IPS DF 6.9 (cell line): ENCODE results near the gene OR10D3.

Experiments used
- DNase-seq: peaks from one replicate; pipeline ENCODE4 v3.0.0-alpha.2; 2013; ENCODE audit warnings: low read depth, low spot score
- H3K27ac ChIP-seq: one replicate; pipeline ENCODE4 v1.5.1; 2013; ENCODE audit warnings: low read length, control low read depth
- H3K27me3 ChIP-seq: 2 replicates; pipeline ENCODE4 v1.6.1; 2013; ENCODE audit warnings: mild to moderate bottlenecking, low read length; ENCODE audit not compliant: control insufficient read depth, insufficient read depth
- H3K36me3 ChIP-seq: 2 replicates; pipeline ENCODE4 v1.6.1; 2013; ENCODE audit warnings: low read length; ENCODE audit not compliant: control insufficient read depth, insufficient read depth
- H3K4me1 ChIP-seq: 2 replicates; pipeline ENCODE4 v1.6.1; 2013; ENCODE audit warnings: low read length; ENCODE audit not compliant: control insufficient read depth, insufficient read depth
- H3K4me3 ChIP-seq: 2 replicates; pipeline ENCODE4 v1.5.1; 2013; ENCODE audit warnings: mild to moderate bottlenecking, low read length
- H3K9me3 ChIP-seq: 2 replicates; pipeline ENCODE4 v1.6.1; 2013; ENCODE audit warnings: low read length, inconsistent platforms; ENCODE audit not compliant: control insufficient read depth, insufficient read depth
- WGBS: extraction: QIAGEN DNeasy Blood & Tissue Kit; methylation state at CpG from one replicate; pipeline ENCODE4 v1.1.7; 2013; ENCODE audit warnings: mixed read lengths, missing lambda C conversion rate; ENCODE audit not compliant: insufficient read length, insufficient coverage; 5-methylcytosine and 5-hydroxymethylcytosine counted together

Gene OR10D3

DNA sequence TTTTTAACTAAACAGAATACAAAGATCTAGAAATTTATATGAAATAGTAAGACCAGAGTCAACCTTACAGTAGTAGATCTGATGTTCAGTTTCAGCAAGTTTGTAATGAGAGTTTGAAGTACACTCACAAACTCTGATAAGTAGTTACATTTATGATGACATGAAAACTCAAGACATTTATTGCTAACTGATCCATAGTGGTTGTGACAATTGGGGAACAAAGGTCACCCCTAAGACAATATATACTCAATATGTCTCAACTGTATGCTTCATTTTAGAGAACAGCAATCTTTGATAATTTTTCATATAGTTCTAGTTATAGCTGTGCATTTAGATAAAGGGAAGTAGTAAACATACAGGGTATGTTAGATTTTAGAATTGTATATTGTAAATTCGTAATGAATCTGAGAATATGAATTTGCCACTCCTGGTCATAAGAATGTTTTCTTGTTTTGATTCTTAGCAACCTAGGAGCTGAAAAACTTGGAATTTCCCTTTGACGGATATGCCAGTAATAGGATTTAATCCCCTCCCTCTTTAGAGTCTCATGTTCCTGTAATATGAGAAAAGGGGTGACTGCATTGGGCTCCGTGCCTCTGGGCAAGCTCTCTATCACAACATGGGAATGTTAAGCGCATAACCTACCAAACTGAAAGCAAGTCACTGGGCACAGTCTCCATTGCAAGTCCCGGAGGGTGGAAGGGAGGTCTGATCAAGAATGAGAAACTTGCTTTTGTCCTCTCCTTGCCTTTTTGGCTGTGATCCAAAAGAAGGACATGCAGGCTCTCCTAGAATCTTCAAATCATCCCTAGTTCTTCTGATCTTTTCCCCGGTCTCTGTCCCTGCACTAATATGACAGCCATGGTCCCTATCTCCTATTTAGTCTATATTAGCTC, 11.4 kb downstream of the OR10D3 start:
- H3K27me3 ChIP-seq = peaks cover 5% of the 10 kb centered on the region; the same call in 1 of the 2 replicates
- no peak overlapping the region for H3K27ac ChIP-seq
- H3K4me1 ChIP-seq = peaks cover 2% of the 10 kb centered on the region; the same call in 1 of the 2 replicates
- H3K4me3 ChIP-seq = no peak overlapping the region
- no peaks in the 10 kb centered on the region for H3K9me3 ChIP-seq
- no peak for DNase-seq
- WGBS = 100% methylated on average over 1 of the region's 6 CpGs
- no peaks in the 10 kb centered on the region for H3K36me3 ChIP-seq

DNA sequence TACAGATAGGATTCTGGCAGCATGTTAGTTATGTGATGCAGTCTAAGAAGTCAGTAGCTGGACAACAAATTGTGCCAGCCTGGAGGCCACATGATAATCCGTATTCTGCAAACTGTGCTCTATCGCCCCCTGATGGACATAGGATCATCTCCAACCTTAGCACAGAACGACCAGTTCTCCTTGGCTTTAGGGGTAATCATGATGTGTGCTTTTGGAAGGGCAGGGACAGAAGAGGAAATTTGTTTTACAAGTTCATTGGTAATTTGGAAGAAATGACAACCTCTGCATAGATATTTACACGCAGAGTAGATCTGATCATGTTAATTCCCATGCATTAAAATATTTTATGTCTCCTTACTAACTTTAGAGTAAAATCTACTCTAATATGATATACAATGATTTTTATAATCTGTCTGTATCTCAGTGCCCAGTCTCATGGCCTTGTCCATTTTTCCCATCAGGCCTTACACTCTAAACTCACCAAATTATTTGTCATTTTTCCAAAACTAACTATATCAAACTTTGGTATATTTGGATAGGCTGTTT, 12.1 kb downstream of the OR10D3 start:
- Histone ChIP-seq H3K4me3 (no peak overlapping the region), H3K36me3 (no peaks in the 10 kb centered on the region), H3K27ac (no peak overlapping the region), H3K27me3 (peaks cover 5% of the 10 kb centered on the region; the same call in 1 of the 2 replicates), H3K4me1 (peaks cover 2% of the 10 kb centered on the region; the same call in 1 of the 2 replicates), H3K9me3 (no peaks in the 10 kb centered on the region)
- no CpG with 5 or more reads among the region's 4 CpGs for WGBS
- peak; percentile 64 for DNase-seq

DNA sequence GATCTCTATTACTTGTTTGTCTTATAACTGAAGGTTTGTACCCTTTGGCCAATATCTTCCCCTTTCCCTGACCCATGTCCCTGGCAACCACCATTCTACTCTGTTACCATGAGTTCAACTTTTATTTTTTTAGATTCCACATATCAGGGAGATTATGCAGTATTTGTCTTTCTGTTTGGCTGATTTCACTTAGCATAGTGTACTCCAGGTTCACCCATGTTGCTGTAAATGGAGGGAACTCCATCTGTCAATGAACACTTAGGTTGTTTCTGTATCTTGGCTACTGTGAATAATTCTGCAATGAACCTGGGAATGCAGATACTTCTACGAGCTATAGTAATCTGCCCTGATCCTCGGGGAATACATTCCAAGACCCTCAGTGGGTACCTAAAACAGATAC, 14.9 kb downstream of the OR10D3 start:
- Histone ChIP-seq H3K9me3 (no peaks in the 10 kb centered on the region), H3K4me3 (no peak overlapping the region), H3K4me1 (peaks cover 2% of the 10 kb centered on the region; the same call in 1 of the 2 replicates), H3K36me3 (no peaks in the 10 kb centered on the region), H3K27me3 (no peaks in the 10 kb centered on the region), H3K27ac (no peak overlapping the region)
- DNase-seq = no peak
- no CpG with 5 or more reads among the region's 2 CpGs for WGBS

DNA sequence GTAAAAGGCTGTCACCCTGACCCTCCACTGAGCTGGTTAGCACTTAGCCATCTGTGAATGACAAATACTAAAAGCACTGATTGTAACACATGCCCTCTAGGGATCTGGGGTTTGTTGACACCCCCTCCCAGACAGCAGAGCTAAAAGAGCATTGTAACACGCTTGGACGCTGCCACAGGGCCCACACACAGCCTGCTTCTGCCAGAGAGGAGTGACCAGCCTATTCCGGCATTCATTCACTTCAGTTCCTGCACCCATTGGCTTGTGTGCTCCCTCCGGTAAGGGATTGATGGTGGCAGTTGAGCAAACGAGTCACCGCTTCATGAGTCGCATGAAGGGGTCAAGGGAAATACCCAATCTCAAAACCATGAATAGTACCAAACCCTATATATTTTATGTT, 15.8 kb downstream of the OR10D3 start:
- no peak overlapping the region for H3K27ac ChIP-seq
- no peaks in the 10 kb centered on the region for H3K27me3 ChIP-seq
- no peak for DNase-seq
- WGBS = no CpG with 5 or more reads among the region's 7 CpGs
- H3K9me3 ChIP-seq = no peaks in the 10 kb centered on the region
- no peak overlapping the region for H3K4me3 ChIP-seq
- no peaks in the 10 kb centered on the region for H3K36me3 ChIP-seq
- H3K4me1 ChIP-seq = peaks cover under 1% of the 10 kb centered on the region; the same call in 1 of the 2 replicates

DNA sequence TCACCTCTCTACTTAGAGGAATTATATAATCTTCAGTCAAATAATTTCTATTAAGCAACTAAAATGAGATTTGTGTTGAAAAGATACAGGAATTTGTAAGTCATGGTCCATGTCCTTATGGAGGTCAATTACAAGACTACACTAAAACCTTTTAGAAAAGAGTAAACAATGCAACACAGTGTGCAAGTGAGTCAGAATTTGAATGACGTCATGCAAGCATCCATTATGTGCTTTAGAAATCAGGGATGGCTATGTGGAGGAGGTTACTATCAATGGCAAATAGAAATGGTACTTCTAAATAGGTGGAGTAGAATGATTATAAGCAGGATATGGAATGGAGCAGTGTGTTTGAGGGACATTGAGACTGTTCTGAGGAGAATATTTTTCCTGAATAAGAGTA, 16.6 kb downstream of the OR10D3 start:
- no peak overlapping the region for H3K4me3 ChIP-seq
- no CpG with 5 or more reads among the region's 1 CpG for WGBS
- no peak for DNase-seq
- no peaks in the 10 kb centered on the region for H3K27me3 ChIP-seq
- no peaks in the 10 kb centered on the region for H3K9me3 ChIP-seq
- no peaks in the 10 kb centered on the region for H3K4me1 ChIP-seq
- no peak overlapping the region for H3K27ac ChIP-seq
- H3K36me3 ChIP-seq = no peaks in the 10 kb centered on the region

DNA sequence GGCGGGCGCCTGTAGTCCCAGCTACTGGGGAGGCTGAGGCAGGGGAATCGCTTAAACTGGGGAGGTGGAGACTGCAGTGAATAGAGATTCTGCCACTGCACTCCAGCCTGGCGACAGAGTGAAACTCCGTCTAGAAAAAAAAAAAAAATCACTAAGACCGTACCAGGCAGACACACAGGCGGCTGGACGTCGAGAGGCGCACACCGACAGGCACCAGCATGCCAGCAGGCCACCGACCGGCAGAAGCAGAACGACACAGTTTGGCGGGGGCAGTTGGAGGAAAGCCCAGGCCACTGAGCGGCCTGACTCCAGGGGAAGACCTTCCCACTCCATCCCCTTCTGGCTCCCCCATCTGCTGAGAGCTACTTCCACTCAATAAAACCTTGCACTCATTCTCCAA, 17.5 kb downstream of the OR10D3 start:
- WGBS = no CpG with 5 or more reads among the region's 16 CpGs
- H3K27me3 ChIP-seq = no peaks in the 10 kb centered on the region
- no peak overlapping the region for H3K27ac ChIP-seq
- no peaks in the 10 kb centered on the region for H3K36me3 ChIP-seq
- DNase-seq = no peak
- H3K4me1 ChIP-seq = no peaks in the 10 kb centered on the region
- no peak overlapping the region for H3K4me3 ChIP-seq
- no peaks in the 10 kb centered on the region for H3K9me3 ChIP-seq

DNA sequence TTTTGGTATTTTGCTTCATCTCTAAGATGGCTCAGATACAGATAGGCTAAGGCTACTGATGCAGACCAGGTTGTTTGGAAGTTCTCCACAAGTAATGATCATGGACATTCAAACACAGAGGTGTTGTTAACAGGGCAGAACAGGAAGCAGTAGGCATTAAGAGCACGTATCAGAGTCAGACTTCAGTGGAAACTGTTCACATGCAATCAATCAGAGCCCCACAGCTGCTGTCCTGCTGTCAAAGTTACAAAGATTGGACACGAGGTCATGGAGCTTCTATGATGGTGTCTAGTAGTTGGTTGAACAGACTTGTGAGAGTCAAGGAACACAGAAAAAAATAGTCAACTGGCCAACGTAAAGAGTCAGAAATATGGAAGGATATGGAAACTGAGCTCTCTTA, 19.8 kb downstream of the OR10D3 start:
- Histone ChIP-seq H3K27me3 (no peaks in the 10 kb centered on the region), H3K36me3 (no peaks in the 10 kb centered on the region), H3K4me1 (no peaks in the 10 kb centered on the region), H3K4me3 (no peak overlapping the region), H3K9me3 (no peaks in the 10 kb centered on the region), H3K27ac (no peak overlapping the region)
- no peak for DNase-seq
- WGBS = no CpG with 5 or more reads among the region's 3 CpGs

DNA sequence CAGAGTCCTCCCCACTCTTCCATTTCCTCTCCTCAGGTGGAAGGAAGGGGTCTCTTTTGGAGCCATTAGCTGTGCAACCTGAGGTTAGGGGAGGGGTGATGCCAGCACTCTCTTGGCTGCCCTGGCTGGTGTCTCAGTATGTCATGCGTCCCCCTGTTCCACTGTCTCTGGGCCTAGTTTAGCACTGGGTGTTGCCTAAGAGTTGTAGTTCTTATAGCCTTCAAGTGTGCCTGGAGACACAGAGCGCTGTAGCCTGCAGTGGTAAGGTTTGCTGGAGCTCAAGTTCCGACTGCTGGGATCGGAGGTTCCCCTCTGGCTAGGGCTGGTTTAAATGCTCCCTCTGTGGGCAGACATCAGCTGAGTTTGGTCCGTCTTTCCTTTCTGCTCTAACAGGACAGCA, 20.9 kb downstream of the OR10D3 start:
- Histone ChIP-seq H3K27me3 (no peaks in the 10 kb centered on the region), H3K36me3 (no peaks in the 10 kb centered on the region; the same call in 1 of the 2 replicates), H3K4me3 (no peak overlapping the region), H3K4me1 (no peaks in the 10 kb centered on the region), H3K27ac (no peak overlapping the region), H3K9me3 (no peaks in the 10 kb centered on the region)
- no peak for DNase-seq
- no CpG with 5 or more reads among the region's 5 CpGs for WGBS

DNA sequence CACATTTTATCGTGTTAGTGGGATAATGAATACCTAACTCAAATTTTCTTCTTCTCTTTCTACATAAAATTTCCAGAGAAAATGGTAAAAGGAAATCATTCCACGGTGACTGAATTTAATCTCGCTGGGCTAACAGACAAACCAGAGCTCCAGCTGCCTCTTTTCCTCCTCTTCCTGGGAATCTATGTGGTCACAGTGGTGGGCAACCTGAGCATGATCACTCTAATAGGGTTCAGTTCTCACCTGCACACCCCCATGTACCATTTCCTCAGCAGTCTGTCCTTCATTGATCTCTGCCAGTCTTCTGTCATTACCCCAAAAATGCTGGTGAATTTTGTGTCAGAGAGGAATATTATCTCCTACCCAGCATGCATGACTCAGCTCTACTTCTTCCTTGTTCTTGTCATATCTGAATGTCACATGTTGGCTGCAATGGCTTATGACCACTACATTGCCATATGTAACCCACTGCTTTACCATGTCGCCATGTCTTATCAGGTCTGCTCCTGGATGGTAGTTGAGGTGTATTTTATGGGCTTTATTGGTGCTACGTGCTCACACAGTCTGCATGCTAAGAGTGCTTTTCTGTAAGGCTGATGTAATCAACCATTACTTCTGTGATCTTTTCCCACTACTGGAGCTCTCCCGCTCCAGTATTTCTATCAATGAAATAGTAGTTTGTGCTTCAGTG, 24.1 kb downstream of the OR10D3 start:
- Histone ChIP-seq H3K27me3 (no peaks in the 10 kb centered on the region), H3K9me3 (no peaks in the 10 kb centered on the region), H3K4me3 (no peak overlapping the region), H3K4me1 (no peaks in the 10 kb centered on the region), H3K36me3 (no peaks in the 10 kb centered on the region; the same call in 1 of the 2 replicates), H3K27ac (no peak overlapping the region)
- DNase-seq = no peak
- WGBS = no CpG with 5 or more reads among the region's 6 CpGs

DNA sequence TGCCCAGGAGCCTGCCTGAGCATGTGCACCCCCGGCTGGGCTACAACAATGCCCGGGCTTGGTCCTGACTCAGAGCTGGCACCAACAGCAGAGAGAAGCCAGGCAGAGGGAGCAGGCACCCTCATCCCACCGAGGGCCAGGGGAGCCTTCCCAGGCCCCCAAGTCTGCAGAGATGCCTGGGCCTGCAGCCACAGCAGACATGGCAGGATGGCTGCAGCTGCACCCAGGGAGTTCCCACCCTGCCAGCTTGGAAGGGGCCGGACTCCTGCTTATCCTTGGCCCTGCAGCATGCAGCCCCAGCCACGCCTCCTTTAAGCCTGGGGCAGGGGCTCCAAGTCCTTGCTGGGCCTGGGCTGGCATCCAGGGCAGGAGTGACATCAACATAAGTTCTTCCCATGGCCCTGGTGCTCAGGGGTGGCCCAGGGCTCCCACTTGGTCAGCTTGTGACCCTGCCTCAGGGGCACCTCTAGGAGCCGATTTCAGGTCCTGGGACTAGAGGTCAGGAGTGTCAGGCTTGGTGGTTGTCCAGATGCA, 26.7 kb downstream of the OR10D3 start:
- Histone ChIP-seq H3K9me3 (no peaks in the 10 kb centered on the region), H3K4me3 (no peak overlapping the region), H3K27ac (no peak overlapping the region), H3K4me1 (no peaks in the 10 kb centered on the region), H3K36me3 (no peaks in the 10 kb centered on the region; the same call in 1 of the 2 replicates), H3K27me3 (no peaks in the 10 kb centered on the region)
- no peak for DNase-seq
- no CpG with 5 or more reads among the region's 6 CpGs for WGBS
